Measurements from ENCODE around the gene WDR76.
"Not testable (repeated sequence)": the region's sequence is repeated elsewhere in the genome, so short reads cannot be mapped to it uniquely, and the experiment has no call there.

The WDR76 gene

GRCh38 chr15:43824302-43825246, 2.2 kb upstream of the WDR76 start, which contains the start of gene MFAP1:
MFAP1 (minus strand) TSS chr15:43824690; CDS start chr15:43824569, 121 bp downstream.
- peak; percentile 96 for DNase-seq

GRCh38 chr15:43825305-43825704, 1.5 kb upstream of the WDR76 start:
- DNase-seq: not testable (repeated sequence)

DNA sequence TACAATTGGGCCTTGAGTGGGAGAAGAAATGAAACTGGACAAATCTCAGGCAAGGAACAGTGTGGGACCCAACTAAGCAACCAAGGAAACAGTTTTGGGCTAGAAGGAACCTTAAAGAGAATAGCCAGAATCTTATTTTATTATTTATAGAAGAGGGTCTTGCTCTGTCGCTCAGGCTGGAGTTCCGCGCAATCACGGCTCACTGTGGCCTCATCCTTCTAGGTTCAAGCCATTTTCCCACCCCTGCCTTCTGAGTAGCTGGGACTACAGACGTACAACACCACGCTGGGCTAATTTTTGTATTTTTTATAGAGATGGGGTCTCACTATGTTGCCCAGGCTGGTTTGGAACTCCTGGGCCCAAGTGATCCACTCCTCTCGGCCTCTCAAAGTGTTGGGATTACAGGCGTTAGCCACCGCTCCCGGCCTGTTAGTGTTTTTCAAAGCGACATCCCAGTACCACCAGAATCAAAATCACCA, 734 bp upstream of the WDR76 start:
- no peak for DNase-seq

DNA sequence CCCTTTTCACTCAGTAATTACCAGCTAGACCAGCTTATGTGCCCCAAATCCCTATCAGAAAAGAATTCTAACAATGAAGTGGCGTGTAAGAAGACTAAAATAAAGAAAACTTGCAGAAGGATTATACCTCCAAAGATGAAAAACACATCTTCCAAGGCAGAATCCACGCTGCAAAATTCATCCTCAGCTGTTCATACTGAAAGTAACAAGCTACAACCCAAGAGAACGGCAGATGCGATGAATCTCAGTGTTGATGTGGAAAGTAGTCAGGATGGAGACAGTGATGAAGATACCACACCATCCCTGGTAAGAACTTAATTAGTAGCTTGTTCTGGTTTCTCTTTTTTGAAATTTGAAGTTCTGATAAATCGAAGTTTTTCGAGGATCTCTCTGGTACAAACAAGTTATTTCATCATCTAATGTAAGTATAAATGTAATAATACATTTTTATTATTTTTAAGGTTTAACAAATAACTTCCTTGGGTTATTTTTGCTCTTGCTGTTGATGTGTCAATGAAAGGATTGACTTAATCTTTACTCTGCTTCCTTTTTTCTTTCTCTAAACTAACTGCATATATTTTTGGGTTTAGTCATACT, 1.4 kb downstream of the WDR76 start:
- DNase-seq: no peak

GRCh38 chr15:43829951-43830540, 3.2 kb downstream of the WDR76 start:
- DNase-seq: not testable (repeated sequence)

DNA sequence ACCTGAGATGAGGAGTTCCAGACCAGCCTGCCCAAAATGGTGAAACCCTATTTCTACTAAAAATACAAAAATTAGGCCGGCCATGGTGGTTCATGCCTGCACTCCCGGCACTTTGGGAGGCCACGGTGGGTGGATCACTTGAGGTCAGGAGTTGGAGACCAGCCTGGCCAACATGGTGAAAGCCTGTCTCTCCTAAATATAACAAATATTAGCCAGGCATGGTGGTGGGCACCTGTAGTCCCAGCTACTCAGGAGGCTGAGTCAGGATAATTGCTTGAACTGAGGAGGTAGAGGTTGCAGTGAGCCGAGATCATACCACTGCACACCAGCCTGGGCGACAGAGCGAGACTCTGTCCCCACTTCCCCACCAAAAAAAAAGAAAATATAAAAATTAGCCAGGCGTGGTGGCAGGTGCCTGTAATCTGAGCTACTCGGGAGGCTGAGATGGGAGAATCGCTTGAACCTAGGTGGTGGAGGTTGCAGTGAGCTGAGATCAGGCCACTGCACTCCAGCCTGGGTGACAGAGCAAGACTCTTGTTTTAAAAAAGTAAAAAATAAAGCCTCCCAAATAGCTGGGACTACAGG, 4.0 kb downstream of the WDR76 start:
- DNase-seq: not testable (repeated sequence)

DNA sequence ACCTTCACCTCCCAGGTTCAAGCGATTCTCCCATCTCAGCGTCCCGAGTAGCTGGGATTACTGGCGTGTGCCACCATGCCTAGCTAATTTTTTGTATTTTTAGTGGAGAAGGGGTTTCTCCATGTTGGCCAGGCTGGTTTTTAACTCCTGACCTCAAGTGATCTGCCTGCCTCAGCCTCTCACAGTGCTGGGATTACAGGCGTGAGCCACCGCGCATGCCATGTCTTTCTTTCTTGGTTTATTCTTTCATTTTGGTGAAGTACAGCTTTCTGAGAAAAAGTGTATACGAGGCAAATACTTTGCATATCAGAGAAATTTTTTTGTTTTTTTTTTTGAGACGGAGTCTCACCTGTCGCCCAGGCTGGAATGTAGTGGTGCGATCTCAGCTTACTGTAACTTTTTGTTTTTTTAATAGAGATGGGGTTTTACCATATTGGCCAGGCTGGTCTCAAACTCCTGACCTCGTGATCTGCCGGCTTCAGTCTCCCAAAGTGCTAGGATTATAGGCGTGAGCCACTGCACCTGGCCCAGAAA, 4.8 kb downstream of the WDR76 start:
- DNase-seq: not testable (repeated sequence)

DNA sequence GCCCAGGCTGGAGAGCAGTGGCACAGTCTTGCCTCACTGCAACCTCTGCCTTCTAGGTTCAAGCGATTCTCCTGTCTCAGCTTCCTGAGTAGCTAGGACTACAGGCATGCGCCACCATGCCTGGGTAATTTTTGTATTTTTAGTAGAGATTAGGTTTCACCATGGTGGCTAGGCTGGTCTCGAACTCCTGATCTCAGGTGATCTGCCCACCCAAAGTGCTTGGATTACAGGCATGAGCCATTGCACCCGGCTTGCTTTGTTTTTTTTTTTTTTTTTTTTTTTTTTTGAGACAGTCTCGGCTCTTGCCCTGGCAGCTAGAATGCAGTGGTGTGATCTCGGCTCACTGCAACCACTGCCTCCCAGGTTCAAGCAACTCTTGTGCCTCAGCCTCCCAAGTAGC, 5.7 kb downstream of the WDR76 start:
- not testable (repeated sequence) for DNase-seq

DNA sequence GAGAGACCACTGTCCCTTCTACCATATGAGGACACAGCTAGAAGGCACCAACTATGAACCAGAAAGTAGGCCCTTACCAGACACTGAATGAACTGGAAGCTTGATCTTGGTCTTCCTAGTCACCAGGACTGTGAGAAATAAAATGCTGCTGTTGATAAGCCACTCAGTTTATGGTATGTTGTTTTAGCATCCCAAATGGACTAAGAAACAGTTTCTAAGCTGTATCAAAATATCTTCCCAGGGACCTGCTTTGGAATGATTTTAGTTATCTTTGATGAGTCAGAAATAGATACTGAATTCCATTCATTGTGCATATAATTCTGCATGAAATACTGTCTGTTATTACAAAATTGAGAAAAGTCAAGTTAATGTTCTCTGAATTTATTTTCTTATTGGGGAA, 18.6 kb downstream of the WDR76 start:
- DNase-seq: no peak

DNA sequence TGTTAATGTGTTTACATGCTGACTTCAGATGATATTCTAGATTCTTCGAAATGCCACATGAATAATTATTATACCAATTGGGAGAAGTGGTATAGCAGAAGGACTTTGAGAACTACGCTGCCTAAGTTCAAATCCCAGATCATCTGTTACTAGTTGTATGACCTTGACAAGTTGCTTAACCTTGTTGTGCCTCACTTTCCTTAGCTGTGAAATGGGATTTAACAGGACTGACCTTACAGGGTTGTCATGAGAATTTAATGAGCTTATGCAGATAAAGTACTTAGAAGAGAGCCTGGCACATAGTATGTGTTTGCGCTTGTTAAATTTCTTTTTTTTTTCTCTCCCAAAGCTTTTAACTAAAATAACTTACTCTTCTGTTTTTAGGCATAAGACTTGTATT, 24.4 kb downstream of the WDR76 start:
- DNase-seq: no peak

GRCh38 chr15:43852607-43853006, 25.8 kb downstream of the WDR76 start:
- DNase-seq: no peak

GRCh38 chr15:43854801-43855200, 28.0 kb downstream of the WDR76 start:
- no peak for DNase-seq

DNA sequence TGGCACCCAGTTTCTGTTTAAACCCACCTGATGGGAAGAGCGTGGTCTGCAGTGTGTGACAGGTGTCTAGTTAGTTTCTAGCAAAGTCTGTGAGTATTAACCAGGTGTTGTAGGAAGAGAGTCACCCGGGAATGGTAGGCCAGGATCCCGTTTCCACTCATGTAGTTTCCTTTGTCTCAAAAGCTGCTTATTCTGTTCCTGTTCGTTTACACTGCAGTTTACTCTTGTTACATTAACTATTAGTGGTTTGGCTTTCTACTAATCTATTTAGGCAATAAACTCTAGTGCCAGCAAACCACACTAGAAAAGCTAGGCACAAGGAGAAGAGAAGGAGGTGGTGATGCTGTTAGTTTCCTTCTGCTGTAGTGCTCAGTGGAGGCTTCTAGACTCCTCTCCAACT, 32.7 kb downstream of the WDR76 start:
- DNase-seq: no peak

GRCh38 chr15:43866636-43867035, 39.8 kb downstream of the WDR76 start:
- not testable (repeated sequence) for DNase-seq

- no peak for DNase-seq
Observed at GRCh38 chr15:43867096-43867495, 40.3 kb downstream of the WDR76 start.

GRCh38 chr15:43868406-43868805, 41.6 kb downstream of the WDR76 start:
- DNase-seq: no peak

GRCh38 chr15:43871835-43872234, 45.0 kb downstream of the WDR76 start:
- DNase-seq: no peak

DNA sequence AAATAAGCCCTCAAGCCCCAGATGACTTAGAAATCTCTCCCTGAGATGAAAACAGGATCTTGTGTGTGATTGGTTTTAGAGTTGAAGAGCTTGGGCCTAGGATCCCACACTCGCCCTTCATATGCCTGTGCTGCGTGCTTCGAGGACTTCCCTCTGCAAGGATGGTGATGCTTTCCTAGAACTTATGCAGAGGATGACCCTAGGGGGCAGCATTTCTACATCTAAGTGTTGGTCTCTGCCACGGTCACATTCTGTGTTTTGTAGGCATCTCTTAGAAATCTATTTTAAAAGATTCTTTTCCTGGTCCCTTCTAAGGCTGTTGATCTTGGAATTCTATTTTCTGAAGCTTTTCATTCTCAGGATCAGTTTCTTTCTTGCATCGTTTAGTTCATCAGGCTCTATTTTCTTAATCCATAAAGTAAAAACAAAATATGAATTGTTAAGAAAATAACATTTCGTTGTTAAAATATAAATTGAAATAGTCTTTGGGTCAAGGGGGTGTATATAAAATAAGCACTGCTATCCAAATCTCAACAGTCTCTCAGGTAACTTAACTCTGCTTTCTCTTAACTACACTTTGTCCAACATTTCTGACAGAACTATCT, 45.7 kb downstream of the WDR76 start:
- DNase-seq: no peak

DNA sequence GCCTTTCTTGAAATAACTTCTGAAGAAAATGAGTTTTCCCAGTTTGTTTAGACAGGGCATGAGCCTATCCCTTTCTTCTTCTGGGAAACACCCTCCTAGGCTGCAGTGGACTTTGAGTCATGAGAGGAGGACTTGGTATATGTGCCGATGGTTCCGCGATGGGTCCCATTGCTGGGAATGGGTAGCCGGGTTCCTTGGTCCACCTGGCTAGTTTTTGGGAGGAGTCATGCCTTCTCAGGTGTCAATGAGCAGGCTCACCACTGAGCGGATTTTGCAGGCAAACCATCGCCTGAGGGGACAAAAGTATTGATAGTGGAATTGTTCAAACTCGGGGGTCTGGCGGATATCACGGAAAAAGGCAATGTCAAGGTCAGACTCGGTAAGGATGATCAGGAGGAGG, 46.8 kb downstream of the WDR76 start:
- no peak for DNase-seq

DNA sequence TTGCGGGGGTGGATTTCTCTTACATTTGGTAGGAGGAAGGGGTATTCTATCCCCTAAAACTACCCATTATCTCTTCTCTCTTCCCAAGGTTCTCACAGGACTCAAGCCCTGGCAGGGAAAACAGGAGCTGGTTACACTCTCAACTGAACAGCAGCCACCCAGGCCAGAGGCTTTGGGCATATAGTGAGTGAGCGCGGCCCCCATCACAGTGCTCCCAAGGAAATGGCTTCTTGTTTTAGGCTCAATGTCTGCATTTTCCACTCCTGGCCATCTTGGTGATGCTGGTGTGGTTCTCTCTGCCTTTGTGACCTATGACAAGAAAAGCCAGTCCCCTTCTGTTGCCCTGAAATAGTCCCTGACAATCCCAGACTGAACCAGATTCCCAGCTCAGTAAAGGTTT, 50.1 kb downstream of the WDR76 start:
- no peak for DNase-seq

DNA sequence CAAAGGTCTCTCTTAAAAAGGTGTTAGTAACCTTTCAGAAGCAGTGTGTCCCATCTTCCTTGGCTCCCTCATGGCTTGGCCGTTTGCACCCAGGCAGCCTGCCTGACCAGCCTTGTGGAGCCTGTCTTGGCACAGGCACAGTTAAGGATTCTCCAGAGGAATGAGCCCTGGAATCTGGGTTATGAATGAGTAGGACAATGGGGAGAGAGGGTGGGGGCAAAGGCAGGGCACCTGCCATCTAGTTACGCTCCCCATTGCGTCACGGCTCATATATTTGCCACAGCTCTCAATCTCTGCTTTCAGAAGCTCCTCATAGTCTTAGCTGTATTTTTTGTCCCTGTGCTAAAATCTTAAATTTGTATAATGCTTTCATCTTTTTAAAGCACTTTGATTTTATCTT, 50.6 kb downstream of the WDR76 start:
- no peak for DNase-seq

DNA sequence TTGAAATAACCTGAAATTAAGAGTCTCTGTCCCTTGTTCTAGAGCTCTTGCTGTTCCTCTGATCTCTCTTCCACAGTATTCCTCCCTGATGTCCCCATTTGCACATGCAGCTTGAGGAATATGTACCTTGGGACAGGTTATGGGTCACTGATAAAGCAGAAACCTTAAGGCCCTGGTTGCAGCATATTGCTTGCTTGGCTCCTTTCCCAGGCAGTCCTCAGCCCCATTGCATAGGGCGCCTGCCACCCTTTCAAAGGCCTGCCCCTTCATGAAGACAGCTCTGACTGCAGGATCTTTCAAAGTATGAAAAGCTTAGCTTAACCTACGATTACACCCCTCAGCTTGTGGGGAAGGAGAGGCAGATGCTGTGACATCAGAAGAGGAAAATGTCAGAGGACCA, 51.6 kb downstream of the WDR76 start:
- no peak for DNase-seq

Data from NCI-H1048 (cell line).